NCI-H526 treated with DMSO at 0.1 percent for 48 hours (cell line): ENCODE results near the gene TP53TG3B.
"Not testable (repeated sequence)": the region's sequence is repeated elsewhere in the genome, so short reads cannot be mapped to it uniquely, and the experiment has no call there.

ENCODE experiments used
- DNase-seq: peaks from one replicate; lab custom pipeline; 2025; lab: John Stamatoyannopoulos, UW

The TP53TG3B gene

GRCh38 chr16:33360541-33360940 is at the start of gene TP53TG3B:
Gene TP53TG3B (plus strand): TSS chr16:33360841. CDS start chr16:33360909, 68 bp downstream.
- DNase-seq: not testable (repeated sequence)

GRCh38 chr16:33336226-33337012 is 24.2 kb upstream of the TP53TG3B start:
- not testable (repeated sequence) for DNase-seq

GRCh38 chr16:33337627-33338542 is 22.8 kb upstream of the TP53TG3B start:
- not testable (repeated sequence) for DNase-seq

GRCh38 chr16:33338543-33338951 is 22.1 kb upstream of the TP53TG3B start:
- DNase-seq: not testable (repeated sequence)

- DNase-seq: not testable (repeated sequence)
Measured at GRCh38 chr16:33339093-33340061, 21.3 kb upstream of the TP53TG3B start.
